GM18507 (cell line): ENCODE data around the gene ULBP3.

ENCODE experiments used
- DNase-seq: peaks from one replicate; pipeline ENCODE4 v3.0.0; 2011; ENCODE audit warnings: low read depth; ENCODE audit not compliant: insufficient read length; ENCODE audit errors: extremely low spot score
- FAIRE-seq: peaks from 2 replicates; lab custom pipeline; 2011; peaks lifted over from hg19 to GRCh38; lab: Jason Lieb, UNC

The ULBP3 gene

GRCh38 chr6:150046943-150047342 is 22.0 kb downstream of the ULBP3 start:
- FAIRE-seq = no peak
- no peak for DNase-seq

- FAIRE-seq (no peak), DNase-seq (no peak)
These were observed 24.2 kb downstream of the ULBP3 start for GRCh38 chr6:150044621-150045145.

- DNase-seq (no peak), FAIRE-seq (no peak)
These were observed 25.2 kb downstream of the ULBP3 start for GRCh38 chr6:150043501-150044412.

- FAIRE-seq (no peak), DNase-seq (no peak)
These were observed 25.8 kb downstream of the ULBP3 start for GRCh38 chr6:150043096-150043495.

- no peak for FAIRE-seq
These were observed 30.5 kb downstream of the ULBP3 start for GRCh38 chr6:150038202-150039062.

GRCh38 chr6:150037526-150038201 is 31.3 kb downstream of the ULBP3 start:
- DNase-seq = no peak
- no peak for FAIRE-seq

More at GRCh38 chr6:150038202-150039062, 30.5 kb downstream of the ULBP3 start:
- no peak for DNase-seq

- DNase-seq (no peak), FAIRE-seq (no peak)
These were observed 32.8 kb downstream of the ULBP3 start for GRCh38 chr6:150036081-150036480.

GRCh38 chr6:150033207-150033771 is 35.6 kb downstream of the ULBP3 start:
- DNase-seq (no peak), FAIRE-seq (no peak)

GRCh38 chr6:150032598-150032997 is 36.3 kb downstream of the ULBP3 start:
- no peak for FAIRE-seq

GRCh38 chr6:150030611-150031010 is 38.3 kb downstream of the ULBP3 start:
- DNase-seq (no peak), FAIRE-seq (no peak)

More at GRCh38 chr6:150032598-150032997, 36.3 kb downstream of the ULBP3 start:
- no peak for DNase-seq

- DNase-seq = no peak
- FAIRE-seq = no peak
These were observed 39.2 kb downstream of the ULBP3 start for GRCh38 chr6:150029749-150030148.

- no peak for DNase-seq
- no peak for FAIRE-seq
These were observed 39.6 kb downstream of the ULBP3 start for GRCh38 chr6:150029276-150029675.

- DNase-seq = no peak
- FAIRE-seq = no peak
These were observed 40.1 kb downstream of the ULBP3 start for GRCh38 chr6:150028799-150029198.

- FAIRE-seq (no peak), DNase-seq (no peak)
These were observed 40.9 kb downstream of the ULBP3 start for GRCh38 chr6:150027806-150028565.

GRCh38 chr6:150026976-150027805 is 41.7 kb downstream of the ULBP3 start:
- no peak for DNase-seq
- no peak for FAIRE-seq

GRCh38 chr6:150025201-150025917 is 43.6 kb downstream of the ULBP3 start, which contains the start of gene RAET1L:
RAET1L (minus strand) TSS chr6:150025532; CDS start chr6:150025471, 61 bp downstream.
- FAIRE-seq = no peak
- DNase-seq = no peak

GRCh38 chr6:150024646-150025155 is 44.2 kb downstream of the ULBP3 start:
- FAIRE-seq = no peak
- DNase-seq = no peak
